ENCODE measurements around the gene DYRK2.

DYRK2 gene

DNA sequence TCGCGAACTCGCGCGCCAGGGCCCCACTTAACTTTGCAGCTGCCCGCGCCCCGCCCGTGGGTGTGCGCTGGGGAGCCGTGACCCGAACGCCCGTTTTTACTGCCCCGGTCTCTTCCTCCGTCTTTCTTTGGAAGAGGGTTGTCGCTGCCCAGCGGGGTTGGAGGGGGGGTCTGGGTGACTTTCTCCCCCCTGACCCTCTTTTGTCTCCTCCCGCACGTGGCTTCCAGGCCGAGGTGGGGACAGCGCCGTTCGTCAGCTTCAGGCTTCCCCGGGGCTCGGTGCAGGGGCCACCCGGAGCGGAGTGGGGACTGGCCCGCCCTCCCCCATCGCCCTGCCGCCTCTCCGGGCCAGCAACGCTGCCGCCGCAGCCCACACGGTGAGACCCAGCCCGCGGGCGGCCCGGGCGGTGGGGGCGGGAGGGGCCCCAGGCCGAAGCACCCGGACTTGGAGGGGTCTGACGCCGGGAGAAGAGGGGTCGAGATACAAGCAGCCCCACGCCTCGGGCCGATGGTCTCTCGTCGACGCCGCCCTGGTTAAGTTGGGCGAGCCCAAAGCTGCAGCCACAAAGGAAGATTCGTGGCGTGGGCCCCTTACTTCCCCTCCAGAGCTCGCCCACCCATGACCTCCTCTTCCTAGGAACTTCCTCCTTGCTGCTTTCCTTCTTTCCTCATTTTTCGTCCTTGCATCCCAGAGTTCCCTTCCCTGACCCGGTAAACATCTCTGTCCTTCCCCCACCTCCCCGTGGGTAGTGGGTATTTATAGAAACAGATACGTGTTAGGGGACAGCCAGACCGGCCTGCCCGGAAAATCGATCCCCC lies 1.2 kb downstream of the DYRK2 start:
- peak overlapping the region; percentile 97 for H2AFZ ChIP-seq (ENCODE audit: low read length)
- H3K14ac ChIP-seq (ENCODE audit: low read length): peak overlapping the region; percentile 77
- H2BK5ac ChIP-seq (ENCODE audit: low read length): peak overlapping the region; percentile 94
- no peak overlapping the region for H4K91ac ChIP-seq (ENCODE audit: low read depth, low read length, poor library complexity)
- WGBS, 2 donors (ENCODE audit: extremely low coverage in 2 of 2, insufficient read length in 2 of 2, insufficient replicate concordance in 1 of 2): no CpG with 5 or more reads among the region's 65 CpGs
- H3K79me1 ChIP-seq (ENCODE audit: low read depth, low read length): peaks cover 10% of the 10 kb centered on the region
- H2AK5ac ChIP-seq (ENCODE audit: low read depth, low read length): peak overlapping the region; percentile 92
- H3K18ac ChIP-seq (ENCODE audit: low read length): peak overlapping the region; percentile 100
- peak overlapping the region; percentile 92 for H3K23ac ChIP-seq (ENCODE audit: low read depth, low read length, poor library complexity)
- no peaks in the 10 kb centered on the region for H3K27me3 ChIP-seq (ENCODE audit: control insufficient read depth in 3 of 3, insufficient read depth in 3 of 3, low read depth in 1 of 3, low read length in 3 of 3)
- H3K4me3 ChIP-seq (ENCODE audit: low read length in 2 of 2): peak overlapping the region; percentile 76 to 96
- no peak overlapping the region for H2BK15ac ChIP-seq (ENCODE audit: low read length)
- H2BK120ac ChIP-seq (ENCODE audit: low read depth, low read length): no peak overlapping the region
- H2BK12ac ChIP-seq (ENCODE audit: low read length): no peak overlapping the region
- peaks cover 9 to 18% of the 10 kb centered on the region in 2 donors for H3K4me1 ChIP-seq (ENCODE audit: control insufficient read depth in 2 of 2, insufficient read depth in 1 of 2, low read depth in 1 of 2, low read length in 2 of 2)
- H3K9ac ChIP-seq (ENCODE audit: low read depth, low read length, poor library complexity): peak overlapping the region; percentile 95
- H3K36me3 ChIP-seq (replicated peaks in 1 of 2; ENCODE audit: control insufficient read depth in 2 of 2, insufficient read depth in 2 of 2, low read length in 2 of 2): peaks cover 4 to 30% of the 10 kb centered on the region in 2 donors
- DNase-seq (ENCODE audit: low spot score): no peak
- H3K4me2 ChIP-seq (ENCODE audit: insufficient read depth, low read length, poor library complexity, severe bottlenecking): peak overlapping the region; percentile 68
- no peak overlapping the region for H3K4ac ChIP-seq (ENCODE audit: low read length)
- no peaks in the 10 kb centered on the region for H3K9me3 ChIP-seq (replicated peaks in 1 of 2; ENCODE audit: control insufficient read depth in 2 of 2, insufficient read depth in 1 of 2, low read depth in 1 of 2, low read length in 2 of 2)
- no peak overlapping the region for H3K27ac ChIP-seq (replicated peaks; ENCODE audit: low read length)
- H4K8ac ChIP-seq (ENCODE audit: low read depth, low read length): no peak overlapping the region

DNA sequence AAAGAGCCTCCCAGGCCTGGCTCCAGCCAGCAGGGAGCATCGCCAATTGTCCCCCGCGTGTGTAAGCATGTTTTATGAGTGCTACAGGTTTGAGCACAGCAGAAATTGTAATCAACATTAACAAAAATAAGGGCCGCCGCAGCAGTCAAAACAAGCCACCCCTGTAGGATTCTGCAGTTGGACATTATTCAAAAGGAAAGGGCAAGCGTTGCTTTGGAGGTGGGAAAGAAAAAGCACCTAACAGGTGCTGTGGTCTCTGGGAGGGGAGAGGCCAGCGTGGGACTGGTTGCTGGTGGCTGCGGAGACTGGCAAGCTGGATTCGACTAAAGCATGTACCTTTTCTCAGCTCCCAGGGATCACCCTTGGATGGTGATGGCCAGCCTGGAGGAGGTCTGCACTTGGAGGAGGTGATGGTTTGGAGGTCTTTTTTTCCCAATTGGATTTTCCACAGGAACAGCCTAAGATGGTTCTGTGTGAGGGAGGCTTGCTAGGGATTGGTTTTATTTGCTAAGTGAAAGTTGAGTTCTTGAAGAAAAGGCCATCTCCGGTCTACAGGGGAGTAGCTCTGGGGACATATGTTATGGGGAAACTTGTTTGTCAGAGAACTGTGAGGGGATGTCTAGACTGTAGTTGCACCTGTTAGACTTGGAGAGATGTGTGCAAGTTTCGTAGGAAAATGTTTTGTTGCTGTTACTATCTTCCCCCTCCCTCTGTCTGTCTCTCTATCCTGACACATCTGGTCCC lies 2.0 kb downstream of the DYRK2 start:
- Histone ChIP-seq H4K91ac (ENCODE audit: low read depth, low read length, poor library complexity) (no peak overlapping the region), H2BK12ac (ENCODE audit: low read length) (no peak overlapping the region), H3K9ac (ENCODE audit: low read depth, low read length, poor library complexity) (peak overlapping the region; percentile 95), H3K4ac (ENCODE audit: low read length) (no peak overlapping the region), H3K4me1 (ENCODE audit: control insufficient read depth in 2 of 2, insufficient read depth in 1 of 2, low read depth in 1 of 2, low read length in 2 of 2) (peaks cover 9 to 18% of the 10 kb centered on the region in 2 donors), H3K36me3 (replicated peaks in 1 of 2; ENCODE audit: control insufficient read depth in 2 of 2, insufficient read depth in 2 of 2, low read length in 2 of 2) (peaks cover 4 to 37% of the 10 kb centered on the region in 2 donors), H2BK5ac (ENCODE audit: low read length) (no peak overlapping the region), H3K23ac (ENCODE audit: low read depth, low read length, poor library complexity) (peak overlapping the region; percentile 92), H3K27ac (replicated peaks; ENCODE audit: low read length) (no peak overlapping the region), H3K18ac (ENCODE audit: low read length) (no peak overlapping the region), H3K14ac (ENCODE audit: low read length) (no peak overlapping the region), H2BK15ac (ENCODE audit: low read length) (no peak overlapping the region), H4K8ac (ENCODE audit: low read depth, low read length) (no peak overlapping the region), H3K4me3 (ENCODE audit: low read length in 2 of 2) (peak overlapping the region; percentile 76 to 96), H2AK5ac (ENCODE audit: low read depth, low read length) (no peak overlapping the region), H3K9me3 (replicated peaks in 1 of 2; ENCODE audit: control insufficient read depth in 2 of 2, insufficient read depth in 1 of 2, low read depth in 1 of 2, low read length in 2 of 2) (no peaks in the 10 kb centered on the region), H2AFZ (ENCODE audit: low read length) (peak overlapping the region; percentile 97), H3K27me3 (ENCODE audit: control insufficient read depth in 3 of 3, insufficient read depth in 3 of 3, low read depth in 1 of 3, low read length in 3 of 3) (no peaks in the 10 kb centered on the region), H2BK120ac (ENCODE audit: low read depth, low read length) (no peak overlapping the region), H3K79me1 (ENCODE audit: low read depth, low read length) (peaks cover 10% of the 10 kb centered on the region), H3K4me2 (ENCODE audit: insufficient read depth, low read length, poor library complexity, severe bottlenecking) (peak overlapping the region; percentile 68)
- DNase-seq (ENCODE audit: low spot score): no peak
- WGBS, 2 donors (ENCODE audit: extremely low coverage in 2 of 2, insufficient read length in 2 of 2, insufficient replicate concordance in 1 of 2): no CpG with 5 or more reads among the region's 11 CpGs

DNA sequence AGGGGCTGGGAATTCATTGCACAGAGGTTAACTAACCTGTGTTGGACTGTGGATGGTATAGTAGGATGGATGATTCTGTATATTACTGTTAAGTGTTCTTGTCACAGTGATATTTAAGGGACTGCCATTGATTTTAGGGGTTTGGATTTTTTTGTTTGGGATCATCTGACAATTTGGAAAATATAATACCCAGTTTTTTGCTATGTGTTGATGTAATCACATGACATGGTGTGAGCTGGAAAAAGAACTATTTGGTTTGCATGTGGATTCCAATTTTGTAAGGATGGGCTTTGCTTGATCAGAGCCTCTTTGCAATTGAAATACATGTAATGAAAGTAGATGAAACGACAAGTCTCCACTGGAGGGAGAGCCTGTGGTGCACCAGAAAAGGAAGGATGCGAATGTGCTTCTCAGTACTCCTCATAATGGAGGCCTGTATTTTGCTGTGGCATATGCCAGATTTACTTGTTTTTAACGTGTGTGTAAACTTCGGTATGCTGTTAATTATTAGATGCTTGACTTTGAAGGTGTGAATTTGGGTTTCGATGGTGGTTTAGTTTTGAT lies 2.7 kb downstream of the DYRK2 start:
- no peak overlapping the region for H3K9ac ChIP-seq (ENCODE audit: low read depth, low read length, poor library complexity)
- H3K4ac ChIP-seq (ENCODE audit: low read length): no peak overlapping the region
- no peak overlapping the region for H2AFZ ChIP-seq (ENCODE audit: low read length)
- H3K27ac ChIP-seq (replicated peaks; ENCODE audit: low read length): no peak overlapping the region
- H4K8ac ChIP-seq (ENCODE audit: low read depth, low read length): no peak overlapping the region
- H3K4me2 ChIP-seq (ENCODE audit: insufficient read depth, low read length, poor library complexity, severe bottlenecking): peak overlapping the region; percentile 68
- H4K91ac ChIP-seq (ENCODE audit: low read depth, low read length, poor library complexity): no peak overlapping the region
- H2BK15ac ChIP-seq (ENCODE audit: low read length): no peak overlapping the region
- no peak for DNase-seq (ENCODE audit: low spot score)
- no peak overlapping the region for H3K18ac ChIP-seq (ENCODE audit: low read length)
- no peaks in the 10 kb centered on the region for H3K27me3 ChIP-seq (ENCODE audit: control insufficient read depth in 3 of 3, insufficient read depth in 3 of 3, low read depth in 1 of 3, low read length in 3 of 3)
- H3K4me3 ChIP-seq (ENCODE audit: low read length in 2 of 2): peak overlapping the region in 1 of 2 donors; percentile 76
- no peak overlapping the region for H2BK5ac ChIP-seq (ENCODE audit: low read length)
- no peak overlapping the region for H2BK120ac ChIP-seq (ENCODE audit: low read depth, low read length)
- no peak overlapping the region for H2BK12ac ChIP-seq (ENCODE audit: low read length)
- H3K4me1 ChIP-seq (ENCODE audit: control insufficient read depth in 2 of 2, insufficient read depth in 1 of 2, low read depth in 1 of 2, low read length in 2 of 2): peaks cover 9 to 18% of the 10 kb centered on the region in 2 donors
- H3K9me3 ChIP-seq (replicated peaks in 1 of 2; ENCODE audit: control insufficient read depth in 2 of 2, insufficient read depth in 1 of 2, low read depth in 1 of 2, low read length in 2 of 2): no peaks in the 10 kb centered on the region
- H3K23ac ChIP-seq (ENCODE audit: low read depth, low read length, poor library complexity): no peak overlapping the region
- no peak overlapping the region for H2AK5ac ChIP-seq (ENCODE audit: low read depth, low read length)
- peaks cover 4 to 43% of the 10 kb centered on the region in 2 donors for H3K36me3 ChIP-seq (replicated peaks in 1 of 2; ENCODE audit: control insufficient read depth in 2 of 2, insufficient read depth in 2 of 2, low read length in 2 of 2)
- 100% methylated on average over 2 of the region's 5 CpGs; no CpG with 5 or more reads in 1 of the 2 donors for WGBS, 2 donors (ENCODE audit: extremely low coverage in 2 of 2, insufficient read length in 2 of 2, insufficient replicate concordance in 1 of 2)
- H3K79me1 ChIP-seq (ENCODE audit: low read depth, low read length): peaks cover 13% of the 10 kb centered on the region
- H3K14ac ChIP-seq (ENCODE audit: low read length): no peak overlapping the region

DNA sequence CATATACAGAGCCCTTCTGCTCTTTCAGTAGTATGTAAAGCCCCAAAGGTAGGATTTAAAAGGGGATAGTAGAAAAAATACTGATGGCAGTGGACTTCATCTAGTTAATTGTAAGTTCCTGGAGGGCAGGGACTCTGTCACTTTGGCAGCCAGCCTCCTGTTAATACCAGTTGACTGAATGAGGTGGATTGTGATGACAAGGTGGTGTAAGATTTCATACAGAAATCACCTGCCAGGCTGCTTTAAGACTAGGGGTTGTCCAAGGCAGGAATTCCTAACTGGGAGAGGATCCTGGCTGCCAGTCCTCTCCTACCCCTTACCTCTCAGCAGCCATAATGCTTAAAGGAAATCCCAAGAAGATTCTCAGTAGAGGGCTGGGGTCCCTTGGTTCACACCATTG lies 7.3 kb downstream of the DYRK2 start:
- H4K8ac ChIP-seq (ENCODE audit: low read depth, low read length): no peak overlapping the region
- no peak overlapping the region for H3K4me2 ChIP-seq (ENCODE audit: insufficient read depth, low read length, poor library complexity, severe bottlenecking)
- no peak overlapping the region for H3K23ac ChIP-seq (ENCODE audit: low read depth, low read length, poor library complexity)
- no peak overlapping the region for H3K4me3 ChIP-seq (ENCODE audit: low read length in 2 of 2)
- H2BK5ac ChIP-seq (ENCODE audit: low read length): no peak overlapping the region
- no peak overlapping the region for H3K27ac ChIP-seq (replicated peaks; ENCODE audit: low read length)
- no peaks in the 10 kb centered on the region for H3K27me3 ChIP-seq (ENCODE audit: control insufficient read depth in 3 of 3, insufficient read depth in 3 of 3, low read depth in 1 of 3, low read length in 3 of 3)
- H2BK120ac ChIP-seq (ENCODE audit: low read depth, low read length): no peak overlapping the region
- H2AK5ac ChIP-seq (ENCODE audit: low read depth, low read length): no peak overlapping the region
- H3K4ac ChIP-seq (ENCODE audit: low read length): no peak overlapping the region
- DNase-seq (ENCODE audit: low spot score): no peak
- H3K14ac ChIP-seq (ENCODE audit: low read length): no peak overlapping the region
- H4K91ac ChIP-seq (ENCODE audit: low read depth, low read length, poor library complexity): no peak overlapping the region
- H2BK12ac ChIP-seq (ENCODE audit: low read length): no peak overlapping the region
- H2AFZ ChIP-seq (ENCODE audit: low read length): no peak overlapping the region
- H3K9ac ChIP-seq (ENCODE audit: low read depth, low read length, poor library complexity): no peak overlapping the region
- H3K79me1 ChIP-seq (ENCODE audit: low read depth, low read length): peaks cover 12% of the 10 kb centered on the region
- no peak overlapping the region for H3K18ac ChIP-seq (ENCODE audit: low read length)
- no peak overlapping the region for H2BK15ac ChIP-seq (ENCODE audit: low read length)
- H3K36me3 ChIP-seq (replicated peaks in 1 of 2; ENCODE audit: control insufficient read depth in 2 of 2, insufficient read depth in 2 of 2, low read length in 2 of 2): peaks cover 25 to 86% of the 10 kb centered on the region in 2 donors
- H3K4me1 ChIP-seq (ENCODE audit: control insufficient read depth in 2 of 2, insufficient read depth in 1 of 2, low read depth in 1 of 2, low read length in 2 of 2): peaks cover 3 to 10% of the 10 kb centered on the region in 2 donors
- no peaks in the 10 kb centered on the region for H3K9me3 ChIP-seq (replicated peaks in 1 of 2; ENCODE audit: control insufficient read depth in 2 of 2, insufficient read depth in 1 of 2, low read depth in 1 of 2, low read length in 2 of 2)
